Measurements from ENCODE around the gene EVC. TPM values are rescaled to one million over a fixed set of nuclear protein-coding genes. Genes with fewer than 3 reads are reported as not detected.
A peak's percentile ranks its signal among the peaks of the same experiment; 100 is the strongest.

The EVC gene
- total RNA-seq, 4 donors from 2014 or later, result 4.9 to 48.3 (median 38.0) TPM

GRCh38 chr4:5747738-5748375, 36.9 kb downstream of the EVC start:
- Histone ChIP-seq H3K4me3 (no peak overlapping the region), H3K36me3 (no peaks in the 10 kb centered on the region), H3K9me3 (no peaks in the 10 kb centered on the region), H3K4me1 (peaks cover 0 to 4% of the 10 kb centered on the region in 2 donors), H3K27ac (peak overlapping the region; percentile 28 to 36), H3K27me3 (no peaks in the 10 kb centered on the region)
- intact Hi-C loops (cut with DNase I; ENCODE audit: low total_unique reads), result no loop called here
- peak; percentile 48 to 67 for DNase-seq
- TF ChIP-seq, protein P1, sequence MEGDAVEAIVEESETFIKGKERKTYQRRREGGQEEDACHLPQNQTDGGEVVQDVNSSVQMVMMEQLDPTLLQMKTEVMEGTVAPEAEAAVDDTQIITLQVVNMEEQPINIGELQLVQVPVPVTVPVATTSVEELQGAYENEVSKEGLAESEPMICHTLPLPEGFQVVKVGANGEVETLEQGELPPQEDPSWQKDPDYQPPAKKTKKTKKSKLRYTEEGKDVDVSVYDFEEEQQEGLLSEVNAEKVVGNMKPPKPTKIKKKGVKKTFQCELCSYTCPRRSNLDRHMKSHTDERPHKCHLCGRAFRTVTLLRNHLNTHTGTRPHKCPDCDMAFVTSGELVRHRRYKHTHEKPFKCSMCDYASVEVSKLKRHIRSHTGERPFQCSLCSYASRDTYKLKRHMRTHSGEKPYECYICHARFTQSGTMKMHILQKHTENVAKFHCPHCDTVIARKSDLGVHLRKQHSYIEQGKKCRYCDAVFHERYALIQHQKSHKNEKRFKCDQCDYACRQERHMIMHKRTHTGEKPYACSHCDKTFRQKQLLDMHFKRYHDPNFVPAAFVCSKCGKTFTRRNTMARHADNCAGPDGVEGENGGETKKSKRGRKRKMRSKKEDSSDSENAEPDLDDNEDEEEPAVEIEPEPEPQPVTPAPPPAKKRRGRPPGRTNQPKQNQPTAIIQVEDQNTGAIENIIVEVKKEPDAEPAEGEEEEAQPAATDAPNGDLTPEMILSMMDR (IDR thresholded peaks at IDR 0.05), result no peak
- TF ChIP-seq POLR2A (IDR thresholded peaks at IDR 0.05), result no peak

DNA sequence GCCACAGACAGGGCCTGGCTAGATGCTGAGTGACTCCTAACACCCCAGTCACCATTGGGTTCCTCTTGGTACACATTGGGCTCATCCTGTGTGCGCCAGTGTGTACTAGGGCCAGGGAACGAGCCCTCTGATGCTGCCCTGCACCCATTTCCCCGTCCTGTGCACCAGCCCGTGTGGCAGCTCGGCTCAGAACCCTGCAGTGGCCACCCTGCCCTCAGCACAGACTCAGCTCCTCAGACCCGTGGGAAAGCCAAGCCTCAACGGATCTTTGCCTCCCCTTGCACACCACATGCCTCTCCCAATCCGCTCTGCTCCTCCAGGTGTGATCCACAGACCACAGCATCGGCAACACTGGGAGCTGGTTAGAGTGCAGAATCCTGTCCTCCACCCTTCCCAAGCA, 38.6 kb downstream of the EVC start:
- no peak overlapping the region for H3K4me3 ChIP-seq
- H3K4me1 ChIP-seq, result peaks cover 0 to 4% of the 10 kb centered on the region in 2 donors
- H3K36me3 ChIP-seq, result no peaks in the 10 kb centered on the region
- no peaks in the 10 kb centered on the region for H3K9me3 ChIP-seq
- TF ChIP-seq, protein P1 (IDR thresholded peaks at IDR 0.05), result no peak
- no peak for TF ChIP-seq POLR2A (IDR thresholded peaks at IDR 0.05)
- no peaks in the 10 kb centered on the region for H3K27me3 ChIP-seq
- intact Hi-C loops (cut with DNase I; ENCODE audit: low total_unique reads), result no loop called here
- DNase-seq, result no peak
- H3K27ac ChIP-seq, result no peak overlapping the region

DNA sequence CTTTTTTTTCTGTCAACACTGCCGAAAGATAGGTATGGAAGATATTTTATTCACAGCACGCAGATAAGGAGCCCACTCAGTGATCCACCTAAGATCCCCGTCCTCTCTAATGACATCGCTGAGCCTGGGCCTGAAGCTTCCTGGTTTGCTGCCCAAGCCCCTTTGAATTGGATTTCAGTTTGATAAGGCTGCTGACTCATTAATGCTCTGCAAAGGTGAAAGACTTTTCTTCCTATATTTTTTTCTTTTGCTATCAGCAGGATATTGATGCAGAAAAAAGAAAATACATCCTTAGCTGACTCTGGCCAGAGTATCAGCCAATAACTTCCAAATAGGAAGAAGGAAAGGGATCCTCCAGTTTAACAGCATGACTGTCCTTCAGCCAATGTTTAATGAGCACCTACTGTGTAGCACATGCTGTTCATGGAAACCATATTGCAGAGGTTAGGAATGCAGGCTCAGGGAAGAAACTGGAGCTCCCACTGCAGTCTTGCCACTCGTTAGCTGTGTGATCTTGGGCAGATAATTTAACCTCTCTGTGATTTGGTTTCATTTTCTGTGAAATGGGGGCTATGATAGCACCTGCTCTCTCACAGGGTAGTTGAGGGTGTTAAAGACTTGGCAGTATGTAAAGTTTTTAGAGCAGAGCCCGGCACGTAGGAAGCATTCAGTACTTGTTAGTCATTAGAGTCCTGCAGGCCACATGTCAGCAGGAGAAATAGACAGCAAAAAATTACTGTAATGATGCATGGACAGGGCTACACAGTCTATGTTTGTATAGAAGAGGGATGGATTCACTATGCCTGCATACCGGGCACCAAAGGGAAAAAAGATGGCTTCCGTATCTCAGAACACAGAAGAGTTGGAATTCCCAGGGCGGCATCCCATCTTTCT, 39.3 kb downstream of the EVC start:
- H3K36me3 ChIP-seq, result no peaks in the 10 kb centered on the region
- H3K27ac ChIP-seq, result no peak overlapping the region
- DNase-seq, result no peak

GRCh38 chr4:5750946-5751665, 40.1 kb downstream of the EVC start:
- TF ChIP-seq, protein P1 (IDR thresholded peaks at IDR 0.05), result no peak
- TF ChIP-seq POLR2A (IDR thresholded peaks at IDR 0.05), result no peak
- Histone ChIP-seq H3K4me1 (peaks cover 0 to 4% of the 10 kb centered on the region in 2 donors), H3K27me3 (no peaks in the 10 kb centered on the region), H3K27ac (no peak overlapping the region), H3K9me3 (no peaks in the 10 kb centered on the region), H3K36me3 (no peaks in the 10 kb centered on the region), H3K4me3 (no peak overlapping the region)
- no peak for DNase-seq
- intact Hi-C loops (cut with DNase I; ENCODE audit: low total_unique reads), result no loop called here

More for the DNA sequence above, 39.3 kb downstream of the EVC start:
- Histone ChIP-seq H3K4me1 (peaks cover 0 to 4% of the 10 kb centered on the region in 2 donors), H3K27me3 (no peaks in the 10 kb centered on the region), H3K9me3 (no peaks in the 10 kb centered on the region), H3K4me3 (no peak overlapping the region)
- TF ChIP-seq, protein P1 (IDR thresholded peaks at IDR 0.05), result no peak
- TF ChIP-seq POLR2A (IDR thresholded peaks at IDR 0.05), result no peak
- intact Hi-C loops (cut with DNase I; ENCODE audit: low total_unique reads), result no loop called here
